Keratinocyte (primary cell): ENCODE results near the gene SHROOM1.

ENCODE experiments used
- EZH2 ChIP-seq: IDR thresholded peaks from one replicate; pipeline ENCODE4 v1.6.1; 2012; ENCODE audit warnings: inconsistent platforms, mild to moderate bottlenecking, low read length, moderate library complexity
- TF ChIP-seq, protein P1 (sequence below), 3 experiments: IDR thresholded peaks in 1 of 3; conservative IDR thresholded peaks in 1 of 3; optimal IDR thresholded peaks in 1 of 3; 2 replicates in 2 of 3; 3 replicates in 1 of 3; pipeline versions ENCODE3 to v1.5.1; 2011; ENCODE audit warnings: low read length in 3 of 3, mild to moderate bottlenecking in 3 of 3, moderate library complexity in 2 of 3, control low read depth in 1 of 3, inconsistent platforms in 1 of 3; ENCODE audit not compliant: insufficient read depth in 2 of 3; ENCODE audit errors: extremely low read depth in 1 of 3

DNA sequence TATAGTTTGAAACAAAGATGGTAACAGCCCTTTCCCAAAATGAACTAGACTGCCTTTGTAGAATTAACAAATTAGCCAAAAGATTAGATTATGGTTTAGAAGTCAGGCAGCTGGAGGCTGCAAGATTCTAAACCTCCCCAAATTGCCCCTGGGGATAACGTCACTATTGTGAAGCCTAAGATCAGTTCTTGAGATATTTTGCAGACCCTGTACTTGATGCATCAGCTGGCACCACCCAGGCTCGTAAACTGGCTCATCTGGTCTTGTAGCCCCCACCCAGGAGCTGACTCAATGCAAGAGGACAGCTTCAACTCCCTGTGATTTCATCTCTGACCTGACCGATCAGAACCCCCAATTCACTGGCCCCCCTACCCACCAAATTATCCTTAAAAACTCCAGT lies 21.6 kb downstream of the SHROOM1 start:
- TF ChIP-seq, protein P1, sequence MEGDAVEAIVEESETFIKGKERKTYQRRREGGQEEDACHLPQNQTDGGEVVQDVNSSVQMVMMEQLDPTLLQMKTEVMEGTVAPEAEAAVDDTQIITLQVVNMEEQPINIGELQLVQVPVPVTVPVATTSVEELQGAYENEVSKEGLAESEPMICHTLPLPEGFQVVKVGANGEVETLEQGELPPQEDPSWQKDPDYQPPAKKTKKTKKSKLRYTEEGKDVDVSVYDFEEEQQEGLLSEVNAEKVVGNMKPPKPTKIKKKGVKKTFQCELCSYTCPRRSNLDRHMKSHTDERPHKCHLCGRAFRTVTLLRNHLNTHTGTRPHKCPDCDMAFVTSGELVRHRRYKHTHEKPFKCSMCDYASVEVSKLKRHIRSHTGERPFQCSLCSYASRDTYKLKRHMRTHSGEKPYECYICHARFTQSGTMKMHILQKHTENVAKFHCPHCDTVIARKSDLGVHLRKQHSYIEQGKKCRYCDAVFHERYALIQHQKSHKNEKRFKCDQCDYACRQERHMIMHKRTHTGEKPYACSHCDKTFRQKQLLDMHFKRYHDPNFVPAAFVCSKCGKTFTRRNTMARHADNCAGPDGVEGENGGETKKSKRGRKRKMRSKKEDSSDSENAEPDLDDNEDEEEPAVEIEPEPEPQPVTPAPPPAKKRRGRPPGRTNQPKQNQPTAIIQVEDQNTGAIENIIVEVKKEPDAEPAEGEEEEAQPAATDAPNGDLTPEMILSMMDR (optimal IDR thresholded peaks at IDR 0.05 in 1 of 3, IDR thresholded peaks at IDR 0.05 in 1 of 3, conservative IDR thresholded peaks at IDR 0.05 in 1 of 3; ENCODE audit: extremely low read depth in 1 of 3, insufficient read depth in 2 of 3, low read length in 3 of 3) = no peak
- no peak for TF ChIP-seq EZH2
